Activated gamma-delta T cell treated with Interleukin-2 at 50 U/mL for 16 hours (primary cell): ENCODE data around the gene MOB3C.

ENCODE experiments used
- DNase-seq: peaks from one replicate; pipeline ENCODE4 v3.0.0-alpha.2; 2020

The MOB3C gene

DNA sequence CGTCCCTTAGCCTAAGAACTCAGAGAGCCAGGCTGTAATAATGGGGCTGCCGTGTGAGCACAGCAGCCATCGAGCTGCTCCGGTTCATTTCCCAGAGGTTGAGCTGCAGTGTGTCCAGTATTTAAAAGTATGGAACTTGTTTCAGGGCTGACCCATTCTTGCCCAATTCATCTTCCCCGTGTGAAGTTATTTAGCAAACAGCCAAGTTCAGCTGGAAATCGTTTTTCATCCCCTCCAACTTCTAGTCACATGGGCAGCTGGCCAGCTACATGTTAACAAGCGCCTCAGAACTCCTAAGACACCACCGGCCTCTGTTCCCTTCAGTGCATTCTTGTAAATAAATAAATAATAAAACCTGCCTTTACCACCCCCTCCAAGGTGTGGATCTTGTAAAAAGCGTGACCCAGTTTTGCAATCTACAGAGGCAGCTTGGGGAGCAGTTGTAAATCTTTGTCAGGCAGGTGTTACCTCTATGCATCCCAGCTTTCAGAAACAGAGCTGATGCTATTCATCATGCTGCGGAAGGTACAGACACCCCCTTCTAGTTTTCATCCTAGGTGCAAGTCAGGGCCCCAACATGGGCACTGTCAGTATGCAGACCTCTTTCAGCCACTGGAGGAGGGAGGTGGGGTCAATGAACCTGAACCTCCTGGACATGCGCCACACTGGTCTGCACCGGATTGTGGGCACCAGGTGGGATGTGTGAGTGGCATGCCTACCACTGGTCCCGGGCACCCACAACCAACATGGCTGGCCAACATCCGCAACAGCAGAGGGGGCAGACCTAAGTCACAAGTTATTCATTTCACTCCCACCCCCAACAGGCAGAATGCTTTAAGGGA lies 46.5 kb downstream of the MOB3C start:
- DNase-seq, result no peak

GRCh38 chr1:46569116-46569515 lies 47.5 kb downstream of the MOB3C start:
- no peak for DNase-seq

GRCh38 chr1:46568461-46568891 lies 48.1 kb downstream of the MOB3C start:
- DNase-seq, result no peak

DNA sequence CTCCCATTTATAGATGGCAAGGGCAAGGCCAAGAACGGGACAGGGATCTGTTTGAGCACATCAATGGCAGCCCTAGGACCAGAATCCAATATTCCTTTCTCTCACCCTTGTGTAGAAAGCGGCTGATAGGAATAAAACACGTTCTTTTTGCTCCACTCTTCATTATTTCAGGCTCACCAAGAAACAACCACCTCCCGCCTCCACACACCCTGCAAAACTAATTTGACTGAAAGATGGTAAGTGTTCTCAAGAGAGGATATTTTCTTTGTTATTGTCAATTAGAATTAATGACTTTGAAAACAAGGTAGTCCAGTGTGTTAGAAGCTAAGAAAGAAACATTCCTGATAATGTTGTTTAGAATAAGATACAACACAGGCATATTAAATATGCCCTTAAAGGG lies 53.3 kb downstream of the MOB3C start:
- DNase-seq, result no peak

DNA sequence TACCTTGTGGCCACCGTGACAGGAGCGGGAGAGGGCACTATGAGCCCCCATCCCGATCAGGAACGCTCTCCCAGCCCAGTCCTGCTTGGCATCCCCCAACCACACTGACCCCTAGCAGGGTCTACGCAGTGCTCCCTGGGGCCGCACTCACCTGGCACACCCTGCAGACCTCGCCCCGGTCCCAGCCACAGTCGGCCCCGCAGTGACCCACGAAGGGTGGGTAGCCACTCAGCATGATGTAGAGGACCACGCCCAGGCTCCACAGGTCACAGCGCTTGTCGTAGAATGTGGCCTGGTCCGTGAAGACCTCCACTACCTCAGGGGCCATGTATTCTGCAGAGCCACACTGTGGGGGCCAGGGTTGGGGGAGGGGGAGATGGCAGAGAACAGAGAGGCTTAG lies 54.1 kb downstream of the MOB3C start:
- no peak for DNase-seq

DNA sequence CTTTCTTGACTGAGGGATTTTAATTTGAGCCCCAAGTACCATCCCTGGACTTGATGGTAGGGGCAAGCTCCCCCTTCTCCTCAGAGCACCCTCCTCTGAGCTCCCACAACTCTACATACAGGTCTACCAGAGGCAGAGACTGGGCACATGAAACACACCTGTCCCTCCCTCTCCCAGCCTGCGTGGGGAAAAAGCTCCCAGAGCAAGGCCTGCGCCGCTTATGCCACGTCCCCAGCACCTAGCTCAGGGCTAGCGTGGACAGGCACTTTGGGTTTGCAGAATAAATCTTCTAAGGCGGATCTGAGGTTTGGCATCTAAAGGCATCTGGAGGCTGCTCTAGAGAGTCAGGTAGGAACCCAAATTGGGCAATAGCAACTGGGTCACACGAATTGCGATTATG lies 57.6 kb downstream of the MOB3C start:
- DNase-seq, result no peak

DNA sequence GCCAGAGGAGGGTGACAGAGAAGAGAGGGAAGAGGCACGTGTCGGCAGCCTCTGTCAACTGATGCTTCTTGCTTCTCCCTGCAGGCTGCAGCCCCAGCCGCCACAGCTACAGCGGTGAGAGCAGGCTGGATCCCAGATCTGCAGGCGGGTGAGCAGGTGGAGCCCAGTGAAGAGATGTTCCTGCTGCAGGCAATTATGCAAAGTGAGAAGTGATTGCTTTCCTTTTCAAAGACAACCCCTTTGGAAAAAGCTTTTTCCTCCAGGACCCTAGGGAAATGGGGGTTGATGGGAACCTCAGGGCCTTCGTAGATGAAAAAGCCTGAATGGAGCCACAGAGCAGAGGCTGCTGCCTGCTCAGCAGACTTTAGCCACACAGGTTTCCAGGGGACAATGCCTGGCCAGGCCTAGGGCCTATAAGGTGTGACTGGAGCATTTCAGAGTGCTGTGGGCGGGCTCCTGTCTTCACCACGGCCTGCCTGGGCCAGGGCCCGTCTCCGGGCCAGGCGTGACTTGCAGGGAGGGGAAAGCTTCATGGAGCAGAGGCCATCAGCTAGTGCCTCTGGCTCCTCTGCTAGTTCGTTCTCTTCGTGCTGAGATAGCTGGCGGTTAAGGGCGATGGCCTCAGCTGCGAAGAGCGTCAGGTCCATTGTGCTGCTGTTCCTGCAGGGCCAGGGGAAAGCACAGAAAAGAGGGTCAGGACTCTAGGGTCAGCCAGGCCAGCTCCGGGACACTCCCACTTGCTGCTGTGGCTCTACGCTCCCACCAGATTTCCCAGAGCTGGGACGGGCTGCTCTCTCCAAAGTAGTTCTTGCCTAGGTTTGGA lies 58.3 kb downstream of the MOB3C start:
- DNase-seq, result no peak
